OCI-LY3 (cell line): Measurements from ENCODE around the gene COL4A4.

ENCODE experiments used
- H2AFZ ChIP-seq: fragments of 200-600, 300-600 bp; shearing (Covaris generic); 2 replicates; pipeline ENCODE4 v1.6.0; 2014; ENCODE audit warnings: antibody characterized with exemption, low read depth, low read length
- H3K27ac ChIP-seq: fragments of 200-600, 300-600 bp; sonication (generic); 2 replicates; pipeline ENCODE4 v1.5.1; 2014; ENCODE audit warnings: mild to moderate bottlenecking, low read length, moderate library complexity, mixed read lengths
- H3K27me3 ChIP-seq: fragments of 200-600, 300-600 bp; sonication (generic); 2 replicates; pipeline ENCODE4 v1.6.1; 2014; ENCODE audit warnings: low read depth, low read length, mixed read lengths
- H3K36me3 ChIP-seq: fragments of 200-600, 300-600 bp; sonication (generic); replicated peaks from 2 replicates; pipeline ENCODE3; 2014; ENCODE audit warnings: low read depth, low read length, mixed read lengths
- H3K4me1 ChIP-seq: fragments of 300-600, 200-600 bp; sonication (generic); 2 replicates; pipeline ENCODE4 v1.6.1; 2014; ENCODE audit warnings: low read length, mixed read lengths
- H3K4me2 ChIP-seq: fragments of 200-600, 300-600 bp; sonication (generic); 2 replicates; pipeline ENCODE4 v1.6.1; 2014; ENCODE audit warnings: low read length, mixed read lengths
- H3K4me3 ChIP-seq: fragments of 300-600, 200-600 bp; sonication (generic); 2 replicates; pipeline ENCODE4 v1.5.1; 2014; ENCODE audit warnings: antibody characterized with exemption, mild to moderate bottlenecking, low read length, moderate library complexity
- H3K79me2 ChIP-seq: fragments of 300-600, 200-600 bp; shearing (Covaris generic); 2 replicates; pipeline ENCODE4 v1.6.1; 2014; ENCODE audit warnings: mild to moderate bottlenecking, low read length, mixed read lengths
- H3K9ac ChIP-seq: fragments of 300-600, 200-600 bp; shearing (Covaris generic); 2 replicates; pipeline ENCODE4 v1.6.0; 2014; ENCODE audit warnings: mild to moderate bottlenecking, low read length, moderate library complexity
- H3K9me3 ChIP-seq: fragments of 200-600, 300-600 bp; shearing (Covaris generic); 2 replicates; pipeline ENCODE4 v1.6.1; 2014; ENCODE audit warnings: low read length, mixed read lengths; ENCODE audit not compliant: insufficient read depth
- H4K20me1 ChIP-seq: fragments of 200-600, 300-600 bp; sonication (generic); 2 replicates; pipeline ENCODE4 v1.6.1; 2016; ENCODE audit warnings: low read length, mixed read lengths; ENCODE audit not compliant: insufficient read depth
- EZH2phosphoT487 ChIP-seq: fragments of 200-600 bp; shearing (Covaris generic); IDR thresholded peaks from 2 replicates; pipeline ENCODE4 v1.6.1; 2018; ENCODE audit warnings: antibody characterized with exemption, mixed run types, low read depth
- TF ChIP-seq, protein P1 (sequence below): fragments of 200-600, 300-600 bp; sonication (generic); IDR thresholded peaks from 2 replicates; pipeline ENCODE4 v1.5.1; 2014; ENCODE audit warnings: antibody characterized with exemption, low read length, low read depth

The COL4A4 gene

DNA sequence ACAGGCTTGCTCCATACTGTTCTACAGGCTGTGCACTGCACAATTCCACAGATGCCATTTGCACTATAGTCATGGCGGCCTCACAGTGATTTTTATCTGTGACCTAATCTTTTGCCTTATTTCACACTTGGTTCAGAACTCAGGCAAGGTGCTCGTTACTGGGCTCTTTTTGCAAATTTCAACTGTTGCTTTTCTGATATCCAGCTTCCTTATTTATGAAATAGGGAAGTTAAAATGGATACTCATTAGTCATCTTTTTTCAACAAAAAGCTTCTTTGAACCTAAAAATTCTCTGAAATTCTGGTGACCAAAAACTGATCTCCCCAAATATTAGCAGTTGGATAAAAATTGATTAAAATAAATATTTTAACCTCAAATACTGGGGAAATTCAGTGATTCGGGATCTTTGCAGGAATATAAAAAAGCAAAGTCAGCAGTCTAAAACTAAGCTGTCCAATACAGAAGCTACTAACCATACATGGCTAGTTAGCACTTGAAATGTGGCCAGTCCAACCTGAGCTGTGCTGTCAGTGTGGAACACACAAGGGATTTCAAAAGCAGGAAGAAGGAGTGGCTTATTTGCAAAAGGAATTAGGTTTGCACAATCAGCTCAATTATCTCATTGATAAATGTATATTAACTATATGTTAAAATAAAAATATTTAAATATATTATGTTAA is 134.4 kb downstream of the COL4A4 start:
- Histone ChIP-seq H3K79me2 (no peaks in the 10 kb centered on the region), H3K9ac (no peak overlapping the region), H3K36me3 (no peaks in the 10 kb centered on the region), H4K20me1 (no peaks in the 10 kb centered on the region), H3K27ac (no peak overlapping the region), H3K4me1 (peaks cover 10% of the 10 kb centered on the region), H2AFZ (no peak overlapping the region), H3K4me3 (no peak overlapping the region), H3K9me3 (no peaks in the 10 kb centered on the region), H3K4me2 (no peak overlapping the region), H3K27me3 (no peaks in the 10 kb centered on the region)
- TF ChIP-seq, protein P1, sequence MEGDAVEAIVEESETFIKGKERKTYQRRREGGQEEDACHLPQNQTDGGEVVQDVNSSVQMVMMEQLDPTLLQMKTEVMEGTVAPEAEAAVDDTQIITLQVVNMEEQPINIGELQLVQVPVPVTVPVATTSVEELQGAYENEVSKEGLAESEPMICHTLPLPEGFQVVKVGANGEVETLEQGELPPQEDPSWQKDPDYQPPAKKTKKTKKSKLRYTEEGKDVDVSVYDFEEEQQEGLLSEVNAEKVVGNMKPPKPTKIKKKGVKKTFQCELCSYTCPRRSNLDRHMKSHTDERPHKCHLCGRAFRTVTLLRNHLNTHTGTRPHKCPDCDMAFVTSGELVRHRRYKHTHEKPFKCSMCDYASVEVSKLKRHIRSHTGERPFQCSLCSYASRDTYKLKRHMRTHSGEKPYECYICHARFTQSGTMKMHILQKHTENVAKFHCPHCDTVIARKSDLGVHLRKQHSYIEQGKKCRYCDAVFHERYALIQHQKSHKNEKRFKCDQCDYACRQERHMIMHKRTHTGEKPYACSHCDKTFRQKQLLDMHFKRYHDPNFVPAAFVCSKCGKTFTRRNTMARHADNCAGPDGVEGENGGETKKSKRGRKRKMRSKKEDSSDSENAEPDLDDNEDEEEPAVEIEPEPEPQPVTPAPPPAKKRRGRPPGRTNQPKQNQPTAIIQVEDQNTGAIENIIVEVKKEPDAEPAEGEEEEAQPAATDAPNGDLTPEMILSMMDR: no peak
- TF ChIP-seq EZH2phosphoT487: no peak

DNA sequence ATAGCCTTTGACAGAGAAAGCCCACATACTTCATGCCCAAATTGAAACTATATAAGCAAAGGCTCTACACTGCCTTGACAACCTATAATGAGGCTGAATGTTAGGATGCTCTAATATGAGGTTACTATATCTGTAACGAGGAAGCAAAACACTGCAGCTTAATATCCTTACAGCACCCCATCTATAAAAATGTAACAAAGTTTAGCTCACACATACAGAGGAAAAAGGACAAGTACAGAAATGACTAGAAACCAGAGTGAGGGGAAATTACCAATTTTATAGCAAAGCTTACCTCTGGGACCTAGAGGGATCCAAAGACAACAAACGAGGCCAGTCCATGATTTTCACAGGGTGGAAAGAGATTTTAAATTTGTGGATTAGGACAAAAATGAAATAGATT is 138.5 kb downstream of the COL4A4 start:
- Histone ChIP-seq H3K4me3 (no peak overlapping the region), H4K20me1 (no peaks in the 10 kb centered on the region), H3K79me2 (no peaks in the 10 kb centered on the region), H2AFZ (no peak overlapping the region), H3K27me3 (no peaks in the 10 kb centered on the region), H3K9me3 (no peaks in the 10 kb centered on the region), H3K27ac (no peak overlapping the region), H3K4me1 (peaks cover 10% of the 10 kb centered on the region), H3K9ac (no peak overlapping the region), H3K4me2 (peak overlapping the region; percentile 11; the same call in 1 of the 2 replicates), H3K36me3 (no peaks in the 10 kb centered on the region)
- no peak for TF ChIP-seq EZH2phosphoT487
- TF ChIP-seq, protein P1: no peak

DNA sequence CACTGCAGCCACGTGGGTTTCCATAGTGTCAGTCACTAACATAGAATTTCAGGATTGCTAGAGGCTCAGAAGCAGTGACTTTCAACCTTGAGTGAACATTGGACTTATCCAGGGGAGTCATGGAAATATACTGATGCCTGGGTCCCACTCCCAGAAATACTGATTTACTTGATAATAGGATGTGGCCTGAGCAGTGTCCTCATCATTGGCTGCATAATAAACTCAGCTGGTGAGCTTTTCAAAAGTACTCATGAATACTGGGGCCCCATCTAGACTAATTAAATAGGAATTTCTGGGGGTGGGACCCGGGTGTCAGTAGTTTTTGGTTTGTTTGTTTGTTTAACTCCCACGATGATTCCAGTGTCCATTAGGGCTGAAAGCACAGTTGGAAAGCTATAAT is 141.4 kb downstream of the COL4A4 start:
- no peaks in the 10 kb centered on the region for H3K27me3 ChIP-seq
- H4K20me1 ChIP-seq: no peaks in the 10 kb centered on the region
- TF ChIP-seq, protein P1: no peak
- TF ChIP-seq EZH2phosphoT487: no peak
- H3K9ac ChIP-seq: no peak overlapping the region
- no peak overlapping the region for H2AFZ ChIP-seq
- no peaks in the 10 kb centered on the region for H3K9me3 ChIP-seq
- peaks cover 10% of the 10 kb centered on the region for H3K4me1 ChIP-seq
- no peak overlapping the region for H3K4me2 ChIP-seq
- H3K79me2 ChIP-seq: no peaks in the 10 kb centered on the region
- H3K36me3 ChIP-seq: no peaks in the 10 kb centered on the region
- H3K4me3 ChIP-seq: no peak overlapping the region
- no peak overlapping the region for H3K27ac ChIP-seq

DNA sequence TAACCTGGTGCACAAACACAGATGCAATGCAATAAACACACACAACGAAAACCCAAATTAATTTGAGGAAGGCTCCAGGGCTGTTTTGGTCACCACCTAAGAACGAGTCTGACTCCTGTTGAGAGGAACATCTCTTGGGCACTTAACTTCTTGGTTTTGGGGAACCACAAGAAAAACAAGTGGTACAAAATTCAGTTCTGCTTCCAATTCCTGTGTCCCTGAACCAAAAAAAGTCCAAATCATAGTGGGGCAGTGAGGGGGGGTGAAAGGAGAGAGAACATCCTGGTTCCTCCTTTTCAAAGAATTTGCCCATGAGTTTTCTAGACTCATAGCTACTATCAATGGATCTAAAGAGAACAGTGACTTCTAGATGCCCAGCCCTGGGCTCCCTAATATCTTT is 143.6 kb downstream of the COL4A4 start:
- no peaks in the 10 kb centered on the region for H3K36me3 ChIP-seq
- H3K4me3 ChIP-seq: no peak overlapping the region
- H3K9ac ChIP-seq: no peak overlapping the region
- H3K9me3 ChIP-seq: no peaks in the 10 kb centered on the region
- H3K27ac ChIP-seq: no peak overlapping the region
- no peaks in the 10 kb centered on the region for H3K79me2 ChIP-seq
- H3K4me2 ChIP-seq: no peak overlapping the region
- H3K27me3 ChIP-seq: no peaks in the 10 kb centered on the region
- H2AFZ ChIP-seq: no peak overlapping the region
- H3K4me1 ChIP-seq: peaks cover 3% of the 10 kb centered on the region
- H4K20me1 ChIP-seq: no peaks in the 10 kb centered on the region
- TF ChIP-seq EZH2phosphoT487: no peak
